ENCODE measurements around the gene GAS5.

Gene GAS5

GRCh38 chr1:173867753-173868265, at the start of gene GAS5:
GAS5 (minus strand) TSS chr1:173867989.
- no peak for TF ChIP-seq CTCF (conservative IDR thresholded peaks at IDR 0.05)
- peak within 1 kb of the TSS; percentile 93 for H3K27ac ChIP-seq

- H3K27ac ChIP-seq = no peak within 1 kb of the TSS
- TF ChIP-seq CTCF (conservative IDR thresholded peaks at IDR 0.05) = no peak
Measured at GRCh38 chr1:173917149-173917548, 49.4 kb upstream of the GAS5 start, which contains the start of gene SERPINC1. SERPINC1 (minus strand) TSS chr1:173917327; CDS start chr1:173917259, 68 bp downstream.

- no peak overlapping the region for H3K27ac ChIP-seq
- no peak for TF ChIP-seq CTCF (conservative IDR thresholded peaks at IDR 0.05)
Measured at GRCh38 chr1:173916667-173917066, 48.9 kb upstream of the GAS5 start.

GRCh38 chr1:173915596-173915995, 47.8 kb upstream of the GAS5 start:
- TF ChIP-seq CTCF (conservative IDR thresholded peaks at IDR 0.05) = no peak
- H3K27ac ChIP-seq = no peak overlapping the region

GRCh38 chr1:173914366-173914871, 46.6 kb upstream of the GAS5 start:
- no peak overlapping the region for H3K27ac ChIP-seq
- TF ChIP-seq CTCF (conservative IDR thresholded peaks at IDR 0.05) = peak; percentile 48

GRCh38 chr1:173913111-173913510, 45.3 kb upstream of the GAS5 start:
- TF ChIP-seq CTCF (conservative IDR thresholded peaks at IDR 0.05) = no peak
- H3K27ac ChIP-seq = no peak overlapping the region

GRCh38 chr1:173903827-173904531, 36.2 kb upstream of the GAS5 start:
- no peak for TF ChIP-seq CTCF (conservative IDR thresholded peaks at IDR 0.05)
- no peak overlapping the region for H3K27ac ChIP-seq
